ENCODE results near the gene FAM53A. TPM values are rescaled to one million over a fixed set of nuclear protein-coding genes. Genes with fewer than 3 reads are reported as not detected.

FAM53A gene
- polyA plus RNA-seq, 1 experiment, result 1.1 TPM

DNA sequence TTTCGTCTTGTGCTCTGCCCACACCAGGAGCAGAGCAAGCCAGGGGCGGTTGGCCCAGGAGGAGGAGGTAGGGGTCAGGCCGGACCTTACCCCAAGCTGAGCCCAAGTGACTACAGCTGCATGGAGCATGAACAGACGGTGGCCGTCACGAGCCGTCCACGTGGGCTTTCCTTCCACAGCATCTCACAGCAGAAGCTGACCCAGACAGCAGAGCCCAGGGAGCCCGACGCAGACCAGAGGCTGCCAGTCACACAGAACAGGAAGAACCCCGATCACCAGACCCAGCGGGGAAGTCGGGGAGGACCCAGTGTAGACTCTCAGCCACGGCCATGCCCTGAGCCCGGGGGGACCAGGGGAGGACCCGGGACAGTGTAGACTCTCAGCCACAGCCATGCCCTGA, 58.0 kb downstream of the FAM53A start:
- TF ChIP-seq, protein P1, sequence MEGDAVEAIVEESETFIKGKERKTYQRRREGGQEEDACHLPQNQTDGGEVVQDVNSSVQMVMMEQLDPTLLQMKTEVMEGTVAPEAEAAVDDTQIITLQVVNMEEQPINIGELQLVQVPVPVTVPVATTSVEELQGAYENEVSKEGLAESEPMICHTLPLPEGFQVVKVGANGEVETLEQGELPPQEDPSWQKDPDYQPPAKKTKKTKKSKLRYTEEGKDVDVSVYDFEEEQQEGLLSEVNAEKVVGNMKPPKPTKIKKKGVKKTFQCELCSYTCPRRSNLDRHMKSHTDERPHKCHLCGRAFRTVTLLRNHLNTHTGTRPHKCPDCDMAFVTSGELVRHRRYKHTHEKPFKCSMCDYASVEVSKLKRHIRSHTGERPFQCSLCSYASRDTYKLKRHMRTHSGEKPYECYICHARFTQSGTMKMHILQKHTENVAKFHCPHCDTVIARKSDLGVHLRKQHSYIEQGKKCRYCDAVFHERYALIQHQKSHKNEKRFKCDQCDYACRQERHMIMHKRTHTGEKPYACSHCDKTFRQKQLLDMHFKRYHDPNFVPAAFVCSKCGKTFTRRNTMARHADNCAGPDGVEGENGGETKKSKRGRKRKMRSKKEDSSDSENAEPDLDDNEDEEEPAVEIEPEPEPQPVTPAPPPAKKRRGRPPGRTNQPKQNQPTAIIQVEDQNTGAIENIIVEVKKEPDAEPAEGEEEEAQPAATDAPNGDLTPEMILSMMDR (IDR thresholded peaks at IDR 0.05; ENCODE audit: low read depth, low read length), result no peak
- DNase-seq (ENCODE audit: low read depth, low spot score), result no peak
- H3K4me3 ChIP-seq (ENCODE audit: low read depth, low read length), result no peak overlapping the region
- CTCF ChIA-PET, result interaction anchor here (2.1 kb wide), 1 partner anchor 270 kb away, joined by 9 read pairs; no protein-coding TSS in a partner anchor
- peaks cover 64% of the 10 kb centered on the region for H3K9me3 ChIP-seq (ENCODE audit: control insufficient read depth, insufficient read depth, low read length)
- no peak overlapping the region for H3K27ac ChIP-seq (ENCODE audit: low read depth, low read length)
- POLR2A ChIA-PET, result no interaction called here
- peaks cover under 1% of the 10 kb centered on the region for H3K27me3 ChIP-seq (ENCODE audit: control insufficient read depth, insufficient read depth, low read length)

DNA sequence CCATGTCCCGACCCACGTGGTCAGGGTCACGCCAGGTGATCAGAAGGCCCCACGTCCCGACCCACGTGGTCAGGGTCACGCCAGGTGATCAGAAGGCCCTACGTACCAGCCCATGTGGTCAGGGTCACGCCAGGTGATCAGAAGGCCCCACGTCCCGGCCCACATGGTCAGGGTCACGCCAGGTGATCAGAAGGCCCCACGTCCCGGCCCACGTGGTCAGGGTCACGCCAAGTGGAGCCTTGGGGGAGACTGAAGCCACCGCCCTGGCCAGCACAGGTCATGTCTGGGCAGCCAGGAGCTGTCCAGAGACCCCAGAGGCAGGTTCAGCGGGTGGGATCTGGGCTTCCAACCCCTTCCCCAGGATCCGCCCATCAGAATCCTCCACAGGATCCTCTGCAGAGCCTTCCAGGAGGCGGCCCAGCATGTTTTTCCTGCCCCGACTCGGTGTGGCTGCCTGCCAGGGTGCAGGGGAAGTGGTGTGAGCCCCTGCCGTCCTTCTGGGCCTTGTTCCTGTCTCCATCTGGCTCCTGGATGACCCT, 58.4 kb downstream of the FAM53A start:
- no peak for DNase-seq (ENCODE audit: low read depth, low spot score)
- TF ChIP-seq, protein P1 (IDR thresholded peaks at IDR 0.05; ENCODE audit: low read depth, low read length), result no peak
- Histone ChIP-seq H3K27ac (ENCODE audit: low read depth, low read length) (no peak overlapping the region), H3K4me3 (ENCODE audit: low read depth, low read length) (no peak overlapping the region), H3K27me3 (ENCODE audit: control insufficient read depth, insufficient read depth, low read length) (no peaks in the 10 kb centered on the region), H3K9me3 (ENCODE audit: control insufficient read depth, insufficient read depth, low read length) (peaks cover 66% of the 10 kb centered on the region)
- POLR2A ChIA-PET, result no interaction called here
- CTCF ChIA-PET, result no interaction called here

GRCh38 chr4:1624519-1624910, 59.6 kb downstream of the FAM53A start:
- peaks cover 67% of the 10 kb centered on the region for H3K9me3 ChIP-seq (ENCODE audit: control insufficient read depth, insufficient read depth, low read length)
- no peak for DNase-seq (ENCODE audit: low read depth, low spot score)

DNA sequence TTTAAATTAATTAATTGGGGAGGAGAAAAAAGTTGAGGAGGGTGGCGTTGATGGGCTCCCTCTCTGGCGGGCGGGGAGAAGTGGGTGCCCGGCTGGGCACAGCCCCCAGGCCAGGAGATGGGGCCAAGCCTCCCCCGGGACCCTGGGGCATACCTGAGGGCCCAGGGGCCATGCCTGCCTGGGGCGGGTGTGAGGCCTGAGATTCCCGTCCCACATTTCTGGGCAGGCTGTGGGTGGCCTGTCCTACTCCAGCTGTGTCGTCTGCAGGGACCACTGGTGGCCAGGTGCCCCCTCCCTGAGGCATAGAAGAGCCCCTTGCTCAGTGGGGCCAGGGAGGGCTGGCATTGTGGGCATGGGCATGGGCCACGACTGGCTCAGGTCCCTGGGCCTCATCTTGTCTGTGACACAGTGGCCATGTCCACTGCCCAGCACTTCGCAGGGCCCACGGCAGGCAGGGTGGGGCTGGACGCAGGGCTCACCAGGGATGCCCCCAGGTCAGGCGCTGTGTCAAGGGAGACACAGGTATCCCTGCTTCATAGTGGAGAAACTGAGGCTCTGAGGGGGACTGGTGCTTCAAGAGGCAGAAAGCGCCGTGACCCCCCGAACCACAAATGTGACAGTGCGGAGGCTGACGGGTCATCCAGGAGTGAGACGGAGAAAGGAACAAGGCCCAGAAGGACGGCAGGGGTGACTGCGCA, 60.1 kb downstream of the FAM53A start:
- POLR2A ChIA-PET, result no interaction called here
- Histone ChIP-seq H3K27me3 (ENCODE audit: control insufficient read depth, insufficient read depth, low read length) (no peaks in the 10 kb centered on the region), H3K9me3 (ENCODE audit: control insufficient read depth, insufficient read depth, low read length) (peaks cover 66% of the 10 kb centered on the region), H3K27ac (ENCODE audit: low read depth, low read length) (no peak overlapping the region), H3K4me3 (ENCODE audit: low read depth, low read length) (no peak overlapping the region)
- DNase-seq (ENCODE audit: low read depth, low spot score), result no peak
- TF ChIP-seq, protein P1 (IDR thresholded peaks at IDR 0.05; ENCODE audit: low read depth, low read length), result no peak
- CTCF ChIA-PET, result no interaction called here

More at GRCh38 chr4:1624519-1624910, 59.6 kb downstream of the FAM53A start:
- Histone ChIP-seq H3K27me3 (ENCODE audit: control insufficient read depth, insufficient read depth, low read length) (no peaks in the 10 kb centered on the region), H3K4me3 (ENCODE audit: low read depth, low read length) (no peak overlapping the region), H3K27ac (ENCODE audit: low read depth, low read length) (no peak overlapping the region)
- TF ChIP-seq, protein P1 (IDR thresholded peaks at IDR 0.05; ENCODE audit: low read depth, low read length), result no peak
- ChIA-PET CTCF (no interaction called here), POLR2A (no interaction called here)

GRCh38 chr4:1623400-1623799, 60.7 kb downstream of the FAM53A start:
- no peak overlapping the region for H3K4me3 ChIP-seq (ENCODE audit: low read depth, low read length)
- ChIA-PET POLR2A (no interaction called here), CTCF (no interaction called here)
- TF ChIP-seq, protein P1 (IDR thresholded peaks at IDR 0.05; ENCODE audit: low read depth, low read length), result no peak
- peaks cover 68% of the 10 kb centered on the region for H3K9me3 ChIP-seq (ENCODE audit: control insufficient read depth, insufficient read depth, low read length)
- no peak overlapping the region for H3K27ac ChIP-seq (ENCODE audit: low read depth, low read length)
- DNase-seq (ENCODE audit: low read depth, low spot score), result no peak
- no peaks in the 10 kb centered on the region for H3K27me3 ChIP-seq (ENCODE audit: control insufficient read depth, insufficient read depth, low read length)
